Immature natural killer cell (primary cell): ENCODE results near the gene DEPP1. TPM values are rescaled to one million over a fixed set of nuclear protein-coding genes. Genes with fewer than 3 reads are reported as not detected.
"Not testable (repeated sequence)": the region's sequence is repeated elsewhere in the genome, so short reads cannot be mapped to it uniquely, and the experiment has no call there.

ENCODE experiments used
- DNase-seq, 3 donors: peaks; one replicate each; pipeline ENCODE4 v3.0.0; 2022; ENCODE audit warnings: mixed read lengths in 1 of 3
- H3K27ac Mint-ChIP-seq, 6 donors: one replicate each; pipeline ENCODE4 v1.8.0; 2020; ENCODE audit warnings: mixed read lengths in 6 of 6, mild to moderate bottlenecking in 5 of 6, inconsistent platforms in 4 of 6, moderate library complexity in 3 of 6
- H3K27me3 Mint-ChIP-seq, 3 donors: one replicate each; pipeline ENCODE4 v1.8.0; 2020 to 2021; ENCODE audit warnings: low read depth in 3 of 3, mild to moderate bottlenecking in 3 of 3, mixed read lengths in 3 of 3, moderate library complexity in 3 of 3, inconsistent platforms in 1 of 3
- H3K36me3 Mint-ChIP-seq, 3 donors: one replicate each; pipeline ENCODE4 v1.8.0; 2020; ENCODE audit warnings: mixed read lengths in 3 of 3, inconsistent platforms in 2 of 3, mild to moderate bottlenecking in 2 of 3
- H3K4me1 Mint-ChIP-seq, 2 donors: one replicate each; pipeline ENCODE4 v1.8.0; 2020; ENCODE audit warnings: inconsistent platforms in 2 of 2, mild to moderate bottlenecking in 2 of 2, mixed read lengths in 2 of 2, moderate library complexity in 1 of 2
- H3K4me3 Mint-ChIP-seq, 5 donors: one replicate each; pipeline ENCODE4 v1.8.0; 2020; ENCODE audit warnings: mild to moderate bottlenecking in 5 of 5, mixed read lengths in 5 of 5, inconsistent platforms in 3 of 5, moderate library complexity in 3 of 5
- H3K9me3 Mint-ChIP-seq, 6 donors: one replicate each; pipeline ENCODE4 v1.8.0; 2020; ENCODE audit warnings: mild to moderate bottlenecking in 6 of 6, mixed read lengths in 6 of 6, inconsistent platforms in 4 of 6, moderate library complexity in 3 of 6
- polyA plus RNA-seq, 3 donors: library from polyadenylated mRNA; unstranded; fragments of 300-500 nt; fragmentation: Illumina TruSeq; gene quantifications; one replicate each; pipeline ENCODE4 v1.2.3, GENCODE V29; 2021

The DEPP1 gene
- not detected for polyA plus RNA-seq

GRCh38 chr10:44978570-44979280, at the start of gene DEPP1:
Gene DEPP1 (minus strand): TSS chr10:44978809. CDS start chr10:44978030, 779 bp downstream.
- H3K4me1 Mint-ChIP-seq: peaks cover 11 to 21% of the 10 kb centered on the region in 2 donors
- peaks cover 0 to 3% (median 3%) of the 10 kb centered on the region in 3 donors for H3K27me3 Mint-ChIP-seq
- peaks cover 0 to 13% (median 4%) of the 10 kb centered on the region in 3 donors for H3K36me3 Mint-ChIP-seq
- DNase-seq: no peak
- peak within 1 kb of the TSS in 4 of 6 donors; percentile 16 to 64 (median 44) for H3K27ac Mint-ChIP-seq
- no peaks in the 10 kb centered on the region for H3K9me3 Mint-ChIP-seq
- H3K4me3 Mint-ChIP-seq: no peak within 1 kb of the TSS

GRCh38 chr10:45023426-45023825, 44.8 kb upstream of the DEPP1 start:
- peaks cover 0 to 6% (median 4%) of the 10 kb centered on the region in 3 donors for H3K36me3 Mint-ChIP-seq
- peaks cover 0 to 8% (median 0%) of the 10 kb centered on the region in 3 donors for H3K27me3 Mint-ChIP-seq
- H3K9me3 Mint-ChIP-seq: peaks cover 6 to 16% (median 10%) of the 10 kb centered on the region in 6 donors
- no peak for DNase-seq
- no peaks in the 10 kb centered on the region for H3K4me1 Mint-ChIP-seq
- H3K27ac Mint-ChIP-seq: no peak overlapping the region
- H3K4me3 Mint-ChIP-seq: no peak overlapping the region

- Mint-ChIP-seq H3K36me3 (no peaks in the 10 kb centered on the region), H3K27me3 (peaks cover 0 to 2% (median 0%) of the 10 kb centered on the region in 3 donors), H3K27ac (peak overlapping the region in 1 of 6 donors; percentile 6)
Measured at GRCh38 chr10:45015590-45015989, 37.0 kb upstream of the DEPP1 start.

GRCh38 chr10:45014557-45014956, 35.9 kb upstream of the DEPP1 start:
- H3K27ac Mint-ChIP-seq, H3K9me3 Mint-ChIP-seq, H3K4me3 Mint-ChIP-seq, H3K36me3 Mint-ChIP-seq, DNase-seq, H3K27me3 Mint-ChIP-seq, H3K4me1 Mint-ChIP-seq: not testable (repeated sequence)

More at GRCh38 chr10:45015590-45015989, 37.0 kb upstream of the DEPP1 start:
- H3K4me1 Mint-ChIP-seq: no peaks in the 10 kb centered on the region
- H3K9me3 Mint-ChIP-seq: no peaks in the 10 kb centered on the region
- no peak overlapping the region for H3K4me3 Mint-ChIP-seq
- no peak for DNase-seq

- Mint-ChIP-seq H3K27me3 (peaks cover 0 to 2% (median 0%) of the 10 kb centered on the region in 3 donors), H3K4me1 (peaks cover 21 to 27% of the 10 kb centered on the region in 2 donors), H3K36me3 (peaks cover 12 to 19% (median 17%) of the 10 kb centered on the region in 3 donors), H3K4me3 (no peak overlapping the region), H3K9me3 (peaks cover 0 to 4% (median 0%) of the 10 kb centered on the region in 6 donors), H3K27ac (no peak overlapping the region)
- peak; percentile 62 to 72 (median 70) for DNase-seq
Measured at GRCh38 chr10:45008524-45009161, 30.0 kb upstream of the DEPP1 start.

GRCh38 chr10:45006276-45007030, 27.8 kb upstream of the DEPP1 start:
- no peak overlapping the region for H3K4me3 Mint-ChIP-seq
- H3K4me1 Mint-ChIP-seq: peaks cover 39 to 49% of the 10 kb centered on the region in 2 donors
- H3K36me3 Mint-ChIP-seq: peaks cover 18 to 30% (median 19%) of the 10 kb centered on the region in 3 donors
- peak overlapping the region in 3 of 6 donors; percentile 44 to 78 (median 65) for H3K27ac Mint-ChIP-seq
- peaks cover 0 to 8% (median 0%) of the 10 kb centered on the region in 6 donors for H3K9me3 Mint-ChIP-seq
- DNase-seq: no peak
- H3K27me3 Mint-ChIP-seq: peaks cover 0 to 2% (median 0%) of the 10 kb centered on the region in 3 donors

GRCh38 chr10:45005284-45005683, 26.7 kb upstream of the DEPP1 start:
- Mint-ChIP-seq H3K27me3 (peaks cover 2 to 4% (median 2%) of the 10 kb centered on the region in 3 donors), H3K4me1 (peaks cover 45 to 58% of the 10 kb centered on the region in 2 donors), H3K4me3 (peak overlapping the region in 1 of 5 donors; percentile 15), H3K36me3 (peaks cover 18 to 30% (median 19%) of the 10 kb centered on the region in 3 donors), H3K27ac (peak overlapping the region in 5 of 6 donors; percentile 53 to 91 (median 65)), H3K9me3 (peaks cover 0 to 8% (median 0%) of the 10 kb centered on the region in 6 donors)
- no peak for DNase-seq

GRCh38 chr10:45004661-45005060, 26.1 kb upstream of the DEPP1 start:
- Mint-ChIP-seq H3K27me3 (peaks cover 2 to 4% (median 3%) of the 10 kb centered on the region in 3 donors), H3K36me3 (peaks cover 18 to 30% (median 19%) of the 10 kb centered on the region in 3 donors), H3K4me1 (peaks cover 52 to 64% of the 10 kb centered on the region in 2 donors), H3K4me3 (peak overlapping the region in 1 of 5 donors; percentile 21), H3K9me3 (peaks cover 0 to 8% (median 0%) of the 10 kb centered on the region in 6 donors), H3K27ac (peak overlapping the region in 5 of 6 donors; percentile 55 to 91 (median 76))
- DNase-seq: no peak

- Mint-ChIP-seq H3K9me3 (peaks cover 0 to 8% (median 0%) of the 10 kb centered on the region in 6 donors), H3K36me3 (peaks cover 18 to 30% (median 19%) of the 10 kb centered on the region in 3 donors), H3K4me3 (peak overlapping the region in 4 of 5 donors; percentile 9 to 69 (median 39)), H3K27me3 (peaks cover 2 to 4% (median 4%) of the 10 kb centered on the region in 3 donors), H3K4me1 (peaks cover 52 to 66% of the 10 kb centered on the region in 2 donors), H3K27ac (peak overlapping the region; percentile 41 to 96 (median 85))
- DNase-seq: no peak
Measured at GRCh38 chr10:45003432-45004000, 24.9 kb upstream of the DEPP1 start.

GRCh38 chr10:45001381-45002148, 23.0 kb upstream of the DEPP1 start:
- Mint-ChIP-seq H3K4me3 (peak overlapping the region; percentile 93 to 95 (median 93)), H3K9me3 (peaks cover 0 to 8% (median 0%) of the 10 kb centered on the region in 6 donors)

GRCh38 chr10:45000752-45001380, 22.3 kb upstream of the DEPP1 start, which contains the start of gene ZNF22:
Gene ZNF22 (plus strand): TSS chr10:45000923. CDS start chr10:45003369, 2,446 bp downstream.
- peaks cover 2 to 4% (median 4%) of the 10 kb centered on the region in 3 donors for H3K27me3 Mint-ChIP-seq
- H3K27ac Mint-ChIP-seq: peak within 1 kb of the TSS; percentile 91 to 97 (median 96)
- H3K4me1 Mint-ChIP-seq: peaks cover 70 to 71% of the 10 kb centered on the region in 2 donors
- H3K36me3 Mint-ChIP-seq: peaks cover 18 to 30% (median 19%) of the 10 kb centered on the region in 3 donors
- DNase-seq: peak; percentile 74 to 80 (median 78)
- H3K9me3 Mint-ChIP-seq: peaks cover 0 to 8% (median 0%) of the 10 kb centered on the region in 6 donors
- H3K4me3 Mint-ChIP-seq: peak within 1 kb of the TSS; percentile 93 to 95 (median 93)

More at GRCh38 chr10:45001381-45002148, 23.0 kb upstream of the DEPP1 start:
- Mint-ChIP-seq H3K36me3 (peaks cover 18 to 30% (median 19%) of the 10 kb centered on the region in 3 donors), H3K27me3 (peaks cover 2 to 6% (median 4%) of the 10 kb centered on the region in 3 donors), H3K4me1 (peaks cover 64 to 69% of the 10 kb centered on the region in 2 donors), H3K27ac (peak overlapping the region; percentile 91 to 97 (median 94))
- DNase-seq: peak; percentile 54 to 62 (median 56)
